ENCODE measurements around the gene CDK14.

The CDK14 gene

GRCh38 chr7:91212582-91212981, 616.5 kb downstream of the CDK14 start:
- TF ChIP-seq EGR1 (IDR thresholded peaks at IDR 0.05) (no peak), TEAD4 (IDR thresholded peaks at IDR 0.05) (no peak), CEBPB (IDR thresholded peaks at IDR 0.05) (no peak), FOXM1 (IDR thresholded peaks at IDR 0.05; ENCODE audit: borderline replicate concordance, low read depth) (no peak), REST (IDR thresholded peaks at IDR 0.05; ENCODE audit: low read depth) (no peak), ZBTB7A (IDR thresholded peaks at IDR 0.05; ENCODE audit: low read depth) (no peak), EP300 (IDR thresholded peaks at IDR 0.05; ENCODE audit: borderline replicate concordance) (no peak), YY1 (IDR thresholded peaks at IDR 0.05; ENCODE audit: low read depth) (no peak), NFIC (IDR thresholded peaks at IDR 0.05) (no peak), TAF1 (IDR thresholded peaks at IDR 0.05; ENCODE audit: low read depth) (no peak), CREB1 (IDR thresholded peaks at IDR 0.05; ENCODE audit: low read depth) (no peak), RAD21 (IDR thresholded peaks at IDR 0.05; ENCODE audit: low read depth) (no peak), TCF12 (IDR thresholded peaks at IDR 0.05; ENCODE audit: low read depth) (no peak)
- TF ChIP-seq, protein P1, sequence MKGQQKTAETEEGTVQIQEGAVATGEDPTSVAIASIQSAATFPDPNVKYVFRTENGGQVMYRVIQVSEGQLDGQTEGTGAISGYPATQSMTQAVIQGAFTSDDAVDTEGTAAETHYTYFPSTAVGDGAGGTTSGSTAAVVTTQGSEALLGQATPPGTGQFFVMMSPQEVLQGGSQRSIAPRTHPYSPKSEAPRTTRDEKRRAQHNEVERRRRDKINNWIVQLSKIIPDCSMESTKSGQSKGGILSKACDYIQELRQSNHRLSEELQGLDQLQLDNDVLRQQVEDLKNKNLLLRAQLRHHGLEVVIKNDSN (IDR thresholded peaks at IDR 0.05) = no peak
- TF ChIP-seq, protein P2, sequence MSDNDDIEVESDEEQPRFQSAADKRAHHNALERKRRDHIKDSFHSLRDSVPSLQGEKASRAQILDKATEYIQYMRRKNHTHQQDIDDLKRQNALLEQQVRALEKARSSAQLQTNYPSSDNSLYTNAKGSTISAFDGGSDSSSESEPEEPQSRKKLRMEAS (IDR thresholded peaks at IDR 0.05) = no peak

DNA sequence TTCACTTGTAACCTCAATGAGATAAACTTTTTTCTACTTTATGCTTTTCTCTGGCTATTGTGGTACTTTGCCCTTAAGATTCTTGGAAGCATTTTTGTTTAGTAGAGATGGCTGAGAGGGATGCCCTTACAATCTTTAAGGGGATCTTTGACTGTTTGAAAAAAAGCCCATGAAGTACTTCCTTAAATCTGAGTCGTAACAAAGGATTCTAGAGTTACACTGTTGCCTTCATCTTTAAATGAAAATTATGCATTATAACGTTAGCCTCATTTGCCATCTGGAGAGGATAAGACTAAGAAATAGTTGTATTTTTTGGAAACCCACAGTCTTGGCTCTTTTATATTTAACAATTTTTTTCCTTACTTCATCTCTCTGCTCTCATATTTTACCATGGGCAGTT, 630.3 kb downstream of the CDK14 start:
- TF ChIP-seq TEAD4 (IDR thresholded peaks at IDR 0.05) (no peak), NFIC (IDR thresholded peaks at IDR 0.05) (no peak), REST (IDR thresholded peaks at IDR 0.05; ENCODE audit: low read depth) (no peak), TCF12 (IDR thresholded peaks at IDR 0.05; ENCODE audit: low read depth) (no peak), CREB1 (IDR thresholded peaks at IDR 0.05; ENCODE audit: low read depth) (no peak), ZBTB7A (IDR thresholded peaks at IDR 0.05; ENCODE audit: low read depth) (no peak)
- TF ChIP-seq, protein P2 (IDR thresholded peaks at IDR 0.05) = no peak

- TF ChIP-seq EGR1 (IDR thresholded peaks at IDR 0.05) = no peak
- TF ChIP-seq TAF1 (IDR thresholded peaks at IDR 0.05; ENCODE audit: low read depth) = no peak
- no peak for TF ChIP-seq YY1 (IDR thresholded peaks at IDR 0.05; ENCODE audit: low read depth)
- no peak for TF ChIP-seq REST (IDR thresholded peaks at IDR 0.05; ENCODE audit: low read depth)
- TF ChIP-seq TCF12 (IDR thresholded peaks at IDR 0.05; ENCODE audit: low read depth) = no peak
- TF ChIP-seq NFIC (IDR thresholded peaks at IDR 0.05) = no peak
- TF ChIP-seq CEBPB (IDR thresholded peaks at IDR 0.05) = no peak
- no peak for TF ChIP-seq CREB1 (IDR thresholded peaks at IDR 0.05; ENCODE audit: low read depth)
- TF ChIP-seq RAD21 (IDR thresholded peaks at IDR 0.05; ENCODE audit: low read depth) = no peak
- TF ChIP-seq, protein P1 (IDR thresholded peaks at IDR 0.05) = no peak
- TF ChIP-seq EP300 (IDR thresholded peaks at IDR 0.05; ENCODE audit: borderline replicate concordance) = no peak
- TF ChIP-seq, protein P2 (IDR thresholded peaks at IDR 0.05) = no peak
- no peak for TF ChIP-seq TEAD4 (IDR thresholded peaks at IDR 0.05)
- no peak for TF ChIP-seq FOXM1 (IDR thresholded peaks at IDR 0.05; ENCODE audit: borderline replicate concordance, low read depth)
Measured at GRCh38 chr7:91228327-91228726, 632.2 kb downstream of the CDK14 start.

- TF ChIP-seq TCF12 (IDR thresholded peaks at IDR 0.05; ENCODE audit: low read depth) (no peak), ZBTB7A (IDR thresholded peaks at IDR 0.05; ENCODE audit: low read depth) (no peak), NFIC (IDR thresholded peaks at IDR 0.05) (no peak), EGR1 (IDR thresholded peaks at IDR 0.05) (no peak), RAD21 (IDR thresholded peaks at IDR 0.05; ENCODE audit: low read depth) (no peak), YY1 (IDR thresholded peaks at IDR 0.05; ENCODE audit: low read depth) (no peak), CEBPB (IDR thresholded peaks at IDR 0.05) (no peak), FOXM1 (IDR thresholded peaks at IDR 0.05; ENCODE audit: borderline replicate concordance, low read depth) (no peak), EP300 (IDR thresholded peaks at IDR 0.05; ENCODE audit: borderline replicate concordance) (no peak), TEAD4 (IDR thresholded peaks at IDR 0.05) (no peak), REST (IDR thresholded peaks at IDR 0.05; ENCODE audit: low read depth) (no peak), TAF1 (IDR thresholded peaks at IDR 0.05; ENCODE audit: low read depth) (no peak)
- TF ChIP-seq, protein P1 (IDR thresholded peaks at IDR 0.05) = no peak
- TF ChIP-seq, protein P2 (IDR thresholded peaks at IDR 0.05) = no peak
Measured at GRCh38 chr7:91228927-91229558, 632.9 kb downstream of the CDK14 start.
